GM19372 (cell line): ENCODE data around the gene AIRE.
"Not testable (repeated sequence)": the region's sequence is repeated elsewhere in the genome, so short reads cannot be mapped to it uniquely, and the experiment has no call there.

ENCODE experiments used
- ATAC-seq: cut with Tn5 transposase; IDR thresholded peaks from one replicate; pipeline ENCODE4 v1.9.1; 2021; ENCODE audit warnings: mild to moderate bottlenecking, low read depth, moderate library complexity; ENCODE audit not compliant: unreplicated experiment

AIRE gene

GRCh38 chr21:44285138-44285992, at the start of gene AIRE:
Gene AIRE (plus strand): TSS chr21:44285876. CDS start chr21:44286007, 131 bp downstream.
- ATAC-seq, result no peak

- ATAC-seq, result not testable (repeated sequence)
These were observed 45.3 kb upstream of the AIRE start for GRCh38 chr21:44240353-44240752.

GRCh38 chr21:44240842-44241241, 44.8 kb upstream of the AIRE start, which contains the start of gene ICOSLG:
Gene ICOSLG (minus strand): TSS chr21:44240943. CDS start chr21:44240817, 126 bp downstream.
- not testable (repeated sequence) for ATAC-seq

GRCh38 chr21:44241281-44241680, 44.4 kb upstream of the AIRE start:
- not testable (repeated sequence) for ATAC-seq

GRCh38 chr21:44243980-44244379, 41.7 kb upstream of the AIRE start:
- peak; percentile 46 for ATAC-seq

GRCh38 chr21:44247904-44248303, 37.8 kb upstream of the AIRE start:
- not testable (repeated sequence) for ATAC-seq

- not testable (repeated sequence) for ATAC-seq
These were observed 36.3 kb upstream of the AIRE start for GRCh38 chr21:44249204-44250037.

- ATAC-seq, result no peak
These were observed 31.6 kb upstream of the AIRE start for GRCh38 chr21:44253832-44254710.

- no peak for ATAC-seq
These were observed 30.1 kb upstream of the AIRE start for GRCh38 chr21:44255511-44255981.

- ATAC-seq, result no peak
These were observed 27.5 kb upstream of the AIRE start for GRCh38 chr21:44258056-44258725.

GRCh38 chr21:44259082-44259705, 26.5 kb upstream of the AIRE start:
- no peak for ATAC-seq

- ATAC-seq, result no peak
These were observed 25.6 kb upstream of the AIRE start for GRCh38 chr21:44260066-44260465.

- no peak for ATAC-seq
These were observed 24.7 kb upstream of the AIRE start for GRCh38 chr21:44260791-44261631.

- no peak for ATAC-seq
These were observed 23.9 kb upstream of the AIRE start, which contains the start of gene DNMT3L for GRCh38 chr21:44261675-44262295. Gene DNMT3L (minus strand): TSS chr21:44261897. CDS start chr21:44261259, 638 bp downstream.

- ATAC-seq, result no peak
These were observed 23.2 kb upstream of the AIRE start for GRCh38 chr21:44262338-44263056.

- ATAC-seq, result no peak
These were observed 22.4 kb upstream of the AIRE start for GRCh38 chr21:44263221-44263760.

GRCh38 chr21:44263768-44264167, 21.9 kb upstream of the AIRE start:
- ATAC-seq, result no peak
